NCI-H187 (cell line): ENCODE results near the gene ARHGEF6.

ENCODE experiments used
- DNase-seq, 2 experiments: peaks; one replicate each; lab custom pipeline; 2025; lab: John Stamatoyannopoulos, UW

The ARHGEF6 gene

DNA sequence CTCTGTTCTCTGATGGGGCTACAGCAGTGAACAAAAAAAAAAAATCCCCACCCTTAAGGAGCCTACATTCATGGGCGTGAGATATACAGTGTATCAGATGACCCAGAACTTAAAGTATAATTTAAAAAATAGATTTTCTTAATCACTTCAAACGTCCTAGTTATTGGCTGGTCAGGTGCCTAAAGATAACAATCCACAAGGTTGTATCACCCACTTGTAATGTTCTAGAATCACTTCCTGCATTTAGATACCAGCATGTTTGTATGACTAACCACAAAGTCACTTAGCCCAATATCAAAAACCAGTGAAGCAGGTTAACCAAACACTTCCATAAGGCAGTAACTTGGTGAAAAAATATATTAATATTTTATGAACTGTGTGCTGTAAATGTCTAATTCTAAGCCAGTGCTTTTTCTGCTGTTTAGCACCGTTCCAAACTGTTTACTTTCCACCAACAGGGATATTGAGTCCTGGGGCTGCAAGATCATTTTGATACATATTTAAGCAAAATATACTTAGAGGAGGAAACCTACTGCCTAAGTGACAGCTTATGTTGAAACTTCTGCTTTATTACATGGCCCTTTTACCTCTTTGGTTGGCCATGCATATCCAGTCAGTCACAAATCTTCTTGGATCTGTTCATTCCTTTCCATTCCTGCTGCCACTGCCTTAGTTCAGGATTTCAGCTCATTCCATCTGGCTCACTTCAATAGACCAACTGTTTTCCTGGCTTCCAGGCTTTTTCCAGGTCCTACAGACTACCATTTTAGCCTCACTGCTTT is 89.5 kb downstream of the ARHGEF6 start:
- no peak for DNase-seq

DNA sequence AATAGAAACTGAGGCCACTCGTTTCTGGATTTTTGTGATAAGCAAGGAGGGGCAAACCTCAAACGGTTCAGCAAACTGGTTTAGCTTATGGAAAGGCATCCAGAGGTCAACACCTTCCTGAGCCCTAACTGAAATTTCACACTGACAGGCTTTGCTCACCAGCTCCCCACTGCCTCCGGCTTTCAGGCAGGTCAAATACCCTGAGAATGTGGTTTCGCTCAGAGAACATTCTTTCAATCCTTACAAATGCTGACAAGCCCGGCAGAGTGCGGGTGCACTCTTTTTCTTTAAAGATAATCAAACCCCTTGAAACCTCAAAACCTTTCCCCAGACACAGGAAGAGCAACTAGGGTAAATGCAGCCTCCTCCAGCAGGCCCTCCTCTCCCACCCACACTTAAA is 91.3 kb downstream of the ARHGEF6 start:
- DNase-seq: no peak

DNA sequence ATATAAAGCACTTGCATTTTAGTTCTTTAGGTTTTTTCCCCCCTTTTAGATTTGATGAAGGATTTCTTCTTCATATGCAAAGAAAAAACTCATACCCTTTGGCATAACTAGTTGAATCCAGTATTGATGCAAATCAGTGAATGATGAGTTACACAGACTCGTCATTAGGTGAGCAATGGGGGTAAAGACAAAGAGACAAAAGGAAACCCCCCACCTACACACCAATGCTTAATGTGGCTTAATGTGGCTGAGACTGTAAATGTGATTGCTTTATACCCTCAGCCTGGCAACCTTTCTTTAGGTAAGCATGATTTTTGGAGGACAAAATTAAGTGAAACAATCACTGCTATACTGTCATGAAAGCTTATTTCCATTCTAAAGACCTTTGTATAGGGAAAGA is 93.3 kb downstream of the ARHGEF6 start:
- DNase-seq: no peak

DNA sequence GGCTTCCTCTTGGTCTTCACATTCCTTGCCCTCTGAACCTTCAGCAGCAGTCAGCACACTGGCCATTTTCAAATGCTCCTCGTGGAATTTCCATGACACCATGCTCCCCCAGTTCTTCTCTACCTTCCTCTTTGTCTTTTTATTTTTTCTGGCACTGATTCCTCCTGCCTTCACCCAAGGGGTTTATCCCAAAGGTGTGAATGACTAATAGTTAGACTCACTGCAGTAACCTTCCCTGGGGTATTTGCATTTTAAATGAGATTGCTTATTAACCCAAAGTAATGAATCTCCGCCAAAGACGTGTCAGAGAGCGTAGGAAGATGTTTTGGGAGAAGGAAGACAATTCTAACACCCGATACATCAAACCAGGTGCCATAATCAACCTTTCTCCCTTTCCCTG is 96.6 kb downstream of the ARHGEF6 start:
- no peak for DNase-seq

DNA sequence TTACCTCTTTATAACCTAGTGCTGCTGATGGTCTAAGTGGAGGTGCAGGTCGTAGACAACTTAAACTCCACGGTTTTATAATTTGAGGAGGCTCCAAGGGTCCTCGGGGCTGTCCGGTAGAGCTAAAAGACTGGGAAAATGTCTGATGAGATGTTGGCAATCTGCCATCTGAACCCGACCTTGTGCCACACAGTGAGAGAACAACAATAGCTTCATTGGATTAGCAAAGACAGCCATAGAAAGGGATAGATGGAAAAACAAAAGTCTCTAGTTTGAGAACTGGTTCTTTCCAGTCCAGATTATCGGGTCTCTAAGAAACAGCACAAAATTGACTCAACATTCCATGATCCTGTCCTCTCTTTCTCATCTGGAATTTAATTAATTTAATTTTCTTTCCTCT is 101.2 kb downstream of the ARHGEF6 start:
- no peak for DNase-seq

DNA sequence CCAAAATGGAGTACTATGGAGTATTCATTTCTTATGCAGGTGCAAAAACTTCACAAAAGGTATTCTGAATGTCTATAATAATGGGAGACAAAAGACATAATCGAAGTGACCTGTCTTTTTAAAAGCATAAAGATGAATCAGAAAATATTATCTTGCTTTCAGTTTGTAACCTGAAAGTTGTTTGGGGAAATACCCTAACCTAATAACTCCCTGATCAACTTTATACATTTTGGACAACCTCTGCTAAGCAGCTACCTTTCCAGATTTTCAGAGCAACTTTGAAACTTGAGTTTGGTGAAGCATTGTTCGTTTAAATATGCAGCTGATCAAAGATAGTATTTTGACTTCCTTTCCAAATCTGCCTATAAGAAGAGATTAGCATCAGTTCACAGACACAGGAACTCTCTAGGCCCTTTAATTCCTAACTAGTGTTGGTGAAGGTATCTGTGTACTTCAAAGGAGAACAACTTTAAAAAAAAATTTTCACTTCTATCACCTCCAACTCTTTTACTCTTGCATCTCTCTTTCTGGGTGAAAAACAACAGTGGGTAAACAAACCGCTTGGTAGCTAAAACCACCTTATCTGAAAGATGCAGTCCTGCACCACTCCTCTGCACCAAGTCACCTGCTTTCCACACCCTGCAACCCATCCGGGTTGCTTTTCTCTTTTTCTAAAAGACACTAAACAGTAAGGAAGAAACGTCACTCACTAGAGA is 106.3 kb downstream of the ARHGEF6 start:
- DNase-seq: no peak

DNA sequence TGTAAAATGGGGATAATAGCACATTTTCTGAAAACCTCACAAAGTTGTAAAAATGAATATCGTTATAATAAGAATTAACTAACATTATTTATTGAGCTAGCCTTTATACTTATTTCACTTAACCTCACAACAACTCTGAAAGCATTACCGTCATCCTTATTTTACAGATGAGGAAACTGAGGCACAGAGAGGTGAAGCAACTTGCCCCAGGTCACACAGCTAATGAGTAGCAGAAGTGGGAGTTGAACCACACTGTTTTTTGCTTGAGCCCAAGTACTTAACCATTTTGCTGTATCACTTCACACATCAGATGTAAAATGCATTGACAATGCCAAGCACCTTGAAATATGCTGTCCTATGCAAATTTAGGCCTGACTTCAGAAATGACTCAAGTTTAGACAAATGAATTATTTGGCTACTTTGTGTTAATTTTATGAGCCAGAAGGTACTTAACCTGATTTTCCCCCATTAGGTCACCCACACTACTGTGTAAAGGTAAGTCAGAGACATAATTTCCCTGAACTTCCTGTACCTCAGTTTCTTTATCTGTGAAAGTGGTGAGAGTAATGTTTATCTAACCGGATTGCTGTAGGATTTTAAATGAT is 109.6 kb downstream of the ARHGEF6 start:
- no peak for DNase-seq

DNA sequence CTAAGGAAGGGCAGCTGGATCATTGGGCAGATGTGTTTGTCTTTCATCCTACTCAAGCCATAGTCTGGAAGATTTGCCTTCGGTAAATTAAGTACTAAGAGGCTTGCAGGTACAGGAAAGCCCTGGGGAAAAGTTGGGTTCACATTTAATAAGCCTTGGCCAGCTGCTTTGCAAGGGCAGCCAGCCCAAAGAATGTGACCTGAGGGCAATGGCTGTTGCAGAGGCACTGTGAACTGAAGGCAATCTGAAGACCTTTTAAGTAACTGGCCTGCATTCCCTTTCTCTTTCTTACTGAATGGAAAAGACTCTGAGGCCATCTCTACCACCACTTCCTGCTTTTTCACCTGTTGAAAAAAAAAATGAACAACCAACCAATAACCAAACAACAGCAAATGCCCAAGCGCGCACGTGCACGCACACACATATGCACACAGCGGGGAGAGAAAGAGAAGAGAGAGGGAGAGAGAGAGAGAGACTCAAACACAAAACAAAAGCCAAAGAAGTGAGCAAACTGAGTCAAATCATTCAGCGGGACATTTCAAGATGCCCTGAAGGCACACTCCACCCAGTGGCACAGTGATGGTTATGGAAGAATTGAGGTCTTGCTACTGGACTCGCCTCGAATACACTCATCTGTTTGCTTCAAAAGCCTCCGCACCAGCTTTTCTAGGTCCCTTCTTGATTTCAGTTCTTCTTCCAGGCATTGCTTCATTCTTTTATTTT is 113.1 kb downstream of the ARHGEF6 start:
- DNase-seq: no peak

DNA sequence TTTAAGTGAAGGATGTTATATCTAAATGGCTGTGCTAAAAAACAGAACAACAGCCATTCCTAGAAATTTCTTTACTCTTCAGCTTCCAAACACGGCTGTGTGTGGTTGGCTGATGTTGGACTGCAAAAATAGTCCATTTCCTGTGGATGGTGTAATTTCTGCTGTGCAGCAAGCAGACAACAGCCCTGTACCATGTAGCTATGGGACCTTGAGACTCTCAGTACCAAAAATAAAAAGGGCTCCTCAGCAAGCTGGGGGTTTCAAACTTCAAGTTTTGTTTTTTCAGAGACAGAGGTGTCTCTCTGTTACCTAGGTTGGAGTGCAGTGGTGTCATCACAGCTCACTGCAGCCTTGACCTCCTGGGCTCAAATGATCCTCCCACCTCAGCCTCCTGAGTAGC is 114.6 kb downstream of the ARHGEF6 start:
- no peak for DNase-seq

DNA sequence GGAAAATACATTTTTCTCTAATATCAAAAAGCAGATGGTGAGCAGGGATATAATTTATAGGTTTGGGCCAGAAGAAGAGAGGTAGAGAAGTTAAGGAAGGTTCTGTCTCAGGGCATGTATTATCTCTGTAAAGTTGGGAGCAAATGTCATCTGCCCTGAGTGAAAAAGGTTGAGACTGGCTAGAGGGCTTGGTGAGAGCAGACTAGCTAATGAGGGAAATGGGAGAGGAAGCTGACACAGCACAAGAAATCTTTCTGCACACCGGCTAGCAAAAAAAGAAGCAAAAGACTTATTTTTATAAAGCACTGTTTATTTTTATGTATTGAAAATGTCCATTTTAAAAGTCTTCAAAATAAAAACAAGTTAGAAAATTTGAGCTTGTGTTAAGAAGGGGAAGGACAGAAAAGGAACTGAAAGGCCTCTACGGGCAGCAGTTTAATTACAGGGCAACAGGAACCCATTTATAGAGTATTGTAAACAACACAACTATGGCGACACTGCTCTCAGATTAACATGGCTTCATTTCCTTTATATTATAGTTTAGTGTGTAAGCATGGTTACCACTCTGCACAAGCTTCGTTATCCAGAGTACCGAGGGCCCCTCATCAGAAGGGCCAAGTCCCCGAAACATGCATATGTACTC is 115.4 kb downstream of the ARHGEF6 start:
- DNase-seq: no peak

DNA sequence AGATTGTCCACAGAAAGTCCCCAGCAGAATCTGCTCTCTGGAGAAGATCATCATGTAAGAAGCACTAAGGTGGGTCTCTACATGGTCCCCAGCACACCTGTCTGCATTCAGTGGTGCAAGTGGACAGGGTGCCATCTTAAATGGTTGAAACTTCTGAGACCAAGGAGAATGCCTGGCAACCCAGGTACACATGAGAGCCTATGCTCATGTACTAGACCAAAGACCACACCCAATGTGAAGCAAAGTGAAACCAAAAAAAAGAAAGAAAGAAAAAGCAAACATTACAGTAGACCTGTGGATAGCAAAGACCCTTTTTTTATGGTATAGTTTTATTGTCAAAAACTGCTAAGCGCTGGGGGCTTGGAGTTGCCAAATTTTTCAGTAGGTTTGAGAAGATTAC is 117.8 kb downstream of the ARHGEF6 start:
- DNase-seq: no peak

DNA sequence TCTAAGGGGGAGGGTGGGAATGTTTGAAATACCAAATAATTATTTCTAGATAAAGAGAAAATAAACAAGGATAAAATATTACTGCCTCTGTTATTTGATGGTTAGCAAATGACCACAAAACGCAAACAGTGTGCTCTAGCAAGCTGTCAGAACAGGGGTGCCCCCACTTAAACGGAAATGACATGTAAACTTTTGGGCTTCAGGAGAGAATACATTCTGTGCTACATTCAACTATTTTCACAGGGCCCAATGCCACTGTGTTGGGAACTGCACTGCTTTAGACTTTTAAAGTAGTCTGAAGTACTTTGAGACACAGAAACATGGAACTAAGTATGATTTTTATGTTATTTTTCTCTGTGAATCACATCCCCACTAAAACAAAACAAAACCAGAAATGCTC is 118.6 kb downstream of the ARHGEF6 start:
- no peak for DNase-seq

DNA sequence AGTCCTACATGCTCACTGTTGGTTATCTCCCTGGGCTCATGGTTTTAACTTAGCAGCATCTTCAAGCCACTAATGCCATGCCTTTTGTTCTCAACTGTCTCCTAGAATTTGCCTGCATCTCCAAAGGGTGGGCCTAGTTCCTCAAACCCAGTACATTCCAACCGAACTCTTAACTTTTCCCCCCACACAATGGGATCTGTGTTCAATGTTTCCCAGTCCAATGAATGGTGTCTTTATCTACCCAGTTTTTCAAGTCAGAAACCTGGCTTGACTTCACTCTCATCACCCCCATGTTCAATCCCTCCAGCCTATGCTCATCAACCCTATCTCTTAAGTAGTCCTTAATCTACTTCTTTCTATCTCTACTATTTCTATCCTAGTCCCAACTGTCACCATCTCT is 119.8 kb downstream of the ARHGEF6 start:
- DNase-seq: no peak

DNA sequence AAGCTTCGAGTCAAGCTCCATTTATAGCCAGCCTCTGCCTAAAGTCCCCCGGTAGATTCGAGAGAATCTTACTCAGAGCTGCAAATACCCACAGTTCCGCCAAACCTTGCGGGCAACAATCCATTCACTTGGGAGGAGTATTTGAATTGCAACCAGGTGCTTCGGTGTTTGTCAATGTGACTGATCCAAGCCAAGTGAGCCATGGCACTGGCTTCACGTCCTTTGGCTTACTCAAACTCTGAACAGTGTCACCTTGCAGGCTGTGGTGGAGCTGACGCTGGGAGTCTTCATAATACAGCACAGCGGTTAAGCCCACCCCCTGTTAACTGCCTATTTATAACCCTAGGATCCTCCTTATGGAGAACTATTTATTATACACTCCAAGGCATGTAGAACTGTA is 121.6 kb downstream of the ARHGEF6 start:
- no peak for DNase-seq

DNA sequence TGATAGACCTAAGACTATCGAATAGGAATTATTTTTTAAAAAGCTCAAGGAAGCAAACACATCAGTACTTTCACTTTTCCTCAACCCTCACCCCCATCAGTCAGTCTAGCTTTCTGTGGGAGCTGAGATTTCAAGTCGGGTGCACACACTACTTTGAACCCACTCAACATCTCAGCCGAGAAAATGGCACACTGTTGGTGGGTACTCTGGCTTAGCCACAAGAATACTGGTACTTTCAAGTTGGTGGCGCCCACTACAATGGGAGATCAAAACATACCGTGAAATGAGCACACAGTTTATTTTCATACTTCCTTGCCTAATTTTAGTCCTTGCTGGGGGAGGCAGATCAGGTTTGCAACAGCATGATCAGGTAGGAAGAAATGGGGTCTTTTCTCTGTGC is 122.6 kb downstream of the ARHGEF6 start:
- no peak for DNase-seq

DNA sequence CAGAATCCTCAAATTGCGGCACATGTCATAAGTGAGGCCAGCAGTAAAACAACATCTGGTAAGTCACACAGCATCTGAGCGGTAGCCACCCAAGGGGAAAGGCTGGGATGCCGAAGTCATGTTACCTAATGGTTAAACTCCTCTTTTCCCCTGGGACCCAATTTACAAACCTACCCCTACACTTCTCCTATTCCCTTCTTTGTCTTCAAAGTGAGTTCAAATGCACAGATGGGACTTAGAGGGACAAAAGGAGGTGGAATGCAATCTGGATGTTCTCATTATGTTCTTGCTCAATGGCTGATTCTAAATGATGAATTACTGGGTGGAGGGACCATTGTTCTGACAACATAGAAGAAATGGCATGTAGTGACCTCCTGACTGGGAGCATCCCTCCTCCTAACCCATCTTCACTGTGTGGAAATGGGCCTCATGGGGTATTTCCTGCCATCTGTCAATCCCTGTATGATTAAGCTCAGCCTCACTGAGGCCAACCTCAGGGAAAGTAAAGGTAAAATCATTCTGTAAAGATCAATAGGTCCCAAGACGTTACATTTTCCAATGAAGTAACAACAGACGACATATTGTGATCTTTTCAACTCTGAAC is 124.3 kb downstream of the ARHGEF6 start:
- DNase-seq: no peak

DNA sequence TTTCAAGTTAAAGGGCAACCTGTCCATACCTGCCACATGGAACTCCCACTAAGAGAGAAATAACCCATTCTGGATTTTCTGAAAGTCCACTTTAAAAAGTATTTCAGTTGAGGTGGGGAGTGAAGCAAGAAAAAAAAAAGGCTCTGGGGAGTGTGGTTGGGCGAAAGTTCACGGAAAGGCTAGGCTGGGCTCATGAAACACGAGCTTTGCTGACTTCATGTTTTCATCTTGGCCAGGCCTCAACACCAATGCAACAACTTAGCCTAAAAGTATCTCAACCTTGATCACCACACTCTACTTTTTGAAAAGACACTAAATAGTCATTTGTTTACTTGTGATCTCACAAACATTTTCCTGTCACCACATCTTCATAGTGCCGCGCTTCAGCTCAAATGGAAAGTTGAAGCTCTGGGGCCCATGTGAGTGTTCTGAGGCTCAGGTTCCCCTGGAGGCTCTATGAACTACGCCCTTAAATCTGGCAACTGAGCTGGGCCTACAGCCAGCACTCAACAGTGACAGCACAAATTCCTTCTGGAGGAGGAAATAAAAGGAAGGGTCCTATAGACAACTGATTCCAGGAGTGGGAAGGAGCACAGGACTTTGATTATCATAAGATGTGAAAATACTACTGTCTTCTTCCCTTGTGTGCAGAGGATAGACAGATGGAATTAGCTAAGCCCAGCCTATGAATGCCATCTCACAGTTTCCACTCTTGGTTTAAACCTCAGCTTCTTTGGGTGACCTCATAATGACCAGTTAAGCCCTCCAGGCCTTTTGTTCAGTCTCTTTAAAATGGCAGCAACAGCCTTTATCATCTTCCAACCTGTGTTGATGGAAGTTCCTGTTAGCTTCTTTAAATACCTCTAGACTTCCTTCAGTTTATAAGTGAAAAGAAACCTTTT is 127.7 kb downstream of the ARHGEF6 start:
- DNase-seq: no peak

DNA sequence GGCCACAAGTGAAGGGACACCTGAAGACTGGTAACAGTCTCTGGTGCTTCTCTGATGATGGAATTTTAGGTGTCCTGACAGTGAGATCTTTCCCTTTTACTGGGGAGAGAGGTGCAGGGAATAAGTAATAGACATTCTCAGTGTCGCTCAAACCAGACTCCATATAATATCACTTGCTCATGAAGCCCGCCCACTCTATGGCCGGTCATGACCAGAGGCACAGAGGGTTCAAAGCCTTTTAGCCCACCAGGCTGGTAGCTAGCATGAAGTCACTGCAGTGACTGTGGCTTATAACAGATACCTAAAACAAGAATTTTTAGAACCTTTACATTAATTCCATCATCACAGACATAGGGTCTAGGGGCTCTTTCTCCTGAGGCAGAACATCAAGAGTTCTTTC is 129.9 kb downstream of the ARHGEF6 start:
- no peak for DNase-seq

DNA sequence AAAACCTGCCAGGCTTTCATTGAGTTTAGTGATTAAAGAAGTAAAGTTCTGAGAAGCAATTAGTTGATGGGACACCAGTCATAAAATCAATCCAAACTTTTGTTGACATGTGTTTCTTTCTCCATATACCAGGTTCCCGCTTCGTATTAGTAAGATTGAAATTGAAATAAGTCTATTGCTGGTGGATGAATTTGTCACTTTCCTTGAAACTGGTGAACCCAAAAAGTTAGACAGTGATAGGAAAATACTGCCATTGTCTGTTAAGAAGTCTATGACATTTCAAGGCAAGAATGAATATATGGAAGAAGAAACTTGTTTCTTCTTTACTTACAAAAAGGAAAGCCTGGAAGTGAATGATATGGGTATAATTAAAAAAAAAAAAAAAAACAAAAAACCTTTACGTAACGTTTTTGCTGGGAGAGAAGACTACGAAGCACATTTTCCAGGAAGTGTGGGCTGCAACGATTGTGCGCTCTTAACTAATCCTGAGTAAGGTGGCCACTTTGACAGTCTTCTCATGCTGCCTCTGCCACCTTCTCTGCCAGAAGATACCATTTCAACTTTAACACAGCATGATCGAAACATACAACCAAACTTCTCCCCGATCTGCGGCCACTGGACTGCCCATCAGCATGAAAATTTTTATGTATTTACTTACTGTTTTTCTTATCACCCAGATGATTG is 132.9 kb downstream of the ARHGEF6 start, which contains the start of gene CD40LG:
CD40LG (plus strand) TSS at position 482 of the 684 bp plus-strand sequence; CDS start at position 573, 91 bp downstream.
- no peak for DNase-seq
